GM04503 (cell line): Measurements from ENCODE around the gene SPI1.

Source experiments
- DNase-seq: peaks from one replicate; pipeline ENCODE4 v3.0.0-alpha.2; 2012; ENCODE audit warnings: low read depth

The SPI1 gene

DNA sequence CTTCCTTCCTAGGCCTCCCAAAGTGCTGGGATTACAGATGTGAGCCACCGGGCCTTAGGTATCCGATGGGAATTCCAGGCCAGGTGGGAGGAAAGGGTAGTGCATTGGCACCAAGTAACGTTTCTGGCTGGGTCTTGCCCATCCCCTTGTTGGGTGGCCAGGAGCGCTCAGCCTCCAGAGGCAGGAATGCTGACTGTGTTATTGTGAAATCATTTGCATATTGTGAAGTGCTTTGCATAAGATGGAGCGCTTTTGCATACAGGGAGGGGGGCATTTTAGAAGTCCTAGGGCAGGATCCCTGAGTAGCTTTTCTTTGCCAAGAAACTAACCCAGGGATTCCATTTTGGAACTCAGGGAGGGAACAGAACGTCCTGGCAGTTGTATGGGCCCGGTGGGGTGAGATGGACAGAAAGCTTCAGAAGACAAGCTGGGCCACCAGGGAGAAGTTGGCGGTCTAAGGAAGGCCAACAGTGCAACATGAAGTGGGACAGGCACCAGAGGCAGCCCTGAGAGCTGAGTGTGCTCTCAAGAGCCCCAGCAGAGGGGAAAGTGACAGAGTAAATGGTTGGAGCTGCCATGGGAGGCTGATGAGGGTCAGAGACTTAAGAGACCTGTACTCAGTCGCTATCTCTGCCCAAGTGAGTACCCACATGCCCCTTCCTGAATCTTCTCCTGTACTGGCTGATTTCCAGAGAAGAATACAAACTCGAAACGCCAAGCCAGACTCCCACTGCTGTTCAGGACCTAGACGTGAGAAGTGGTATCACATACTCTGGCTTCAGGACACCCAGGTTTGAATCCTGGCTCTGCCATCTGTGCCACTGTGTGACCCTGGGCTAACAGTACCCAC, 28.8 kb upstream of the SPI1 start:
- no peak for DNase-seq

DNA sequence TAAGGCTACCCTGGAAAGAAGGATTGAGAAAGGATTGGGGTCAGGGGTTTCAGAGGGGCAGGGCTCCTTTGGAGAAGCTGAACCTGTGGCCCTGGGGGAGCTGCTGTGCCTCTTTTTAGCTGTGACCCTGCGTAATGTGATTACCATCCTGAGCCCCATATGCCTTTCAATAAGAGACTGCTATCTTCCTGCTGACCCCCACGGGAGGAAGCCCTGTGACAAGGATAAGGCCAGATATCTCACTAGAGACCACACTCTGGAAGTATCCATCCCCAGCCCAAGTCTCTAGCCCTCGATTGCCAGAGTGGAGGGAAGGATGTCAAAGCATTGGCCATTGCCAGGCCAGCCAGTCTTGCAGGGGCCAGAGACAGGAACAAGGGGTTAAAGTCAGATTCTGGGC, 25.2 kb upstream of the SPI1 start:
- DNase-seq, result no peak

DNA sequence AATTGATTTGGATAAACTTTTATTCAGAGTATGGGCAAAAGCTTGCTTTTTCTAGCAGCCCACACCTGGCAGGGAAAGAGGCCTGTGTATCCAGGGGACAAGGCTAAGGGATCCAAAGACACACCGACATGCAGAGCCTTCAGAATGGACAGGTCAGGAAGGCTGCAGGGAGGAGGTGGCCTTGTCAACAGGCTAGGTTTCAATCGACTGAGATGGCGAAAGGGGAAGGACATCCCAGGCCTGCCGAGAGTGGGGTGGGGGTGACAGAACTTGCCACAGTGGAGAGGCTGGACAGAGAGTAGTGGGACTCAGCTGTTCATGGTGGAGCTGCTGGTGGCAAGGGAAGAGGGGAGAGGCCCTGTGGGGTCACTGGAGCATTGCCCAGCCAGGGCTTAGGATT, 24.8 kb upstream of the SPI1 start:
- DNase-seq, result no peak

DNA sequence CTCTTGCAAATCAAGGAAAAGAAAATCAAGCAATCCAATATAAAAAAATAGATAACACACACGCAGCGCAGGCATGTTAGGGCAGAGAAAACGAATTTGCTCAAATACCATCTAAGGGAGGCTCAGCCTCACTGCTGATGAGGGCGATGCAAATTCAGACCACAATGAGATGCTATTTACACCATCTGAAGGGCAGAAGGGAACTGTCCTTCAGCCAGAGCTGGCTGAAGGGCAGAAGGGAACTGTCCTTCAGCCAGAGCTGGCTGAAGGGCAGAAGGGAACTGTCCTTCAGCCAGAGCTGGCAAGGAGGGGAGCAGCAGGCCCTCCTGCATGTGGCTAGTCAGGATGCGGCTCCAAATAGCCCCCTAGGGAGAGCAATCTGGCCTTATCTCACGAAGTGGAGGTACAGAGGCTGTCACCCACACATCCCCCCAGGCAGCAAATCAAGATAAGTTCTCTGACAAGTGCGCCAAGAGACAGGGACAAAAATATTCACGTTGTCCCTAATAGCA, 22.5 kb upstream of the SPI1 start:
- DNase-seq, result no peak

DNA sequence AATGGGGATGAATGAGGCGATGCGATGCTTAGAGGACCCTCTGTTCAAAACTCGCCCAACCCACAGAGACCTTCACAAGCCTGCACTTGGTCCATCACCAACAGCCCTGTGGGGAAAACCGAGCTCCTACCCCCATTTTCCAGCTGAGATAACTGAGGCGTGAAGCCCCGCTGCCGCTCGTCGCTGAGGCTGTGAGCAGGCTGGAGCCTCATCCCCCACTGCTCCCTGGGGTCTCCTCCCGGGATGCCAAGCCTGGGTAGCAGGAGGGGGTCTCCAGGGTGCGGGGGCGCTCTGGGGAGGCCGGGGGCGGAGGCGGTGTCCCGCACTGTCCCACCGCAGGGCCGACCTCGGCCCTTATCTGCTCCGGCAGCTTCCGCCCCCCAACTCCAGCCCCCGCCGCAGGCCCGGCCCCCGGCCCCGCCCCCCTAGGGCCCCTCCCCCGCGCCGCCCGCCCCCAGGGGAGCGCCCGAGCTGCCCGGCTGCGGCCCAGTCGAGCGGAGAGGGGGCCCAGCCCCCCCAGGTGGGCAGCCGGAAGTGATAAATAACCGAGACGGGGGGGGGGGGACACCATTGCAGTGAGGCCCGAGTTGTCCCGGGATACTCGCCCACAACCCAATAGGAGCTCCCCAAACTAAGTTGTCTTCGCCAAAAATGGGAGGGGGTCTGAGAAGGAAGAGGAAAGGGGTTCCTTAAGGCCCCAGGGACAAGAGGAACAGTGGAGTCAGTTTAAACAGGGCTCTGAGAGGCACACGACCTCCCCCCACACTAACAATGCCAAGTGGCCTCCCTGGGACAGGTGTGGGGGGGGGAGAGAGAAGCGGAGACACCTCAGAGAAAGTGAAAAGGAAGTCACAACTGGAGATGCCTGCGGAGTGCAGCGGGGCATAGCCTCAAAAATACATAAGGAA, 21.8 kb upstream of the SPI1 start:
- no peak for DNase-seq

DNA sequence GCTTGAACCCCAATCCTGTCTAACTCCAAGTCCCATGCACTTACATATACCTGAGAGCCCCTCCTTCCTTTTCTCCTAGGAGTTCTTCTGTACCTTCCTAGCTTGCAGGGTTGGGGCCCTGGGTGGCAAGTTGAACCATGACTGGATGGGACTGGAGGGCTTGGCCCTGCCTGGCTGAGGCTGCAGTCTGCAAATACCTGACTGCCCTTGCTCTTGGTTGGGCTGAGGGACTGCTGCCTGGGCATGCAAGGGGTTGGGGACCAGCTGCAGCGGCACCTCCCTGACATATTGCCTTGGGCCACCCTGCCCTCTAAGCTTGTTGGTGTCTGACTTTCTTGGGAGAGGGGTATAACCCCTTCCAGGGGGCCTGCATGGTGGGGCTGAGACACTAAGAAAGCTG, 20.2 kb upstream of the SPI1 start:
- DNase-seq, result no peak

DNA sequence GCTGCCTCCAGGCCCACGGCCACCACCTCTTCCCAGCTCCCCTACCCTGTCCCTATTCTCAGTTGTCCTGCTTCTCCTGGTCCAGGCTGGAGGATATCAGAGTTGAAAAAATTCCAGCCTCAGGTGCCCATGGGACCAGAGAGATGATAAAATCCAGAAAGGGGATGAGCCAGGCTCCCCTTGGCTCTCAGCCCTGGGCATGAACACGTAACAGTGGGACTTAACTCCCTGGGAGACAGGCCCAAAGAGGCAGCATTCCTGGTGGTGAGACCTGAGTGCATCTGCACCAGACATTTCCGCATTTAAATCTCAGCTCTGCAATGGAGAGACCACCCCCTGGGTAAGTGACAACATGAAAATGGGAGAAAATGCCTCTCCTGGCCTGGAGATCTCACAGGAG, 19.7 kb upstream of the SPI1 start:
- no peak for DNase-seq

DNA sequence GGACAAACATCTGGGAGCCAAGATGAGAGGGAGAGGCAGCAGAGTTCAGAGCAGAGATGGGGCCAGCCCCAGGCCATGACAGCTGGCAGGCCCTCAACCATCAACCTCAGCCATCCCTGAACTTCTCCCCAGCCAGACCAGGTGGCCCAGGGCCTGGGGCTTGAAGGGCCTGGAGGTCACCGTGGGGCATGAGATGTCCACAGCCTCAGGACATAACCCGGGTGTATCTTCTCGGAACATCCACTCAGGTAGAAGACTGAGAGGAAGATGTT, 17.6 kb upstream of the SPI1 start:
- DNase-seq, result no peak

DNA sequence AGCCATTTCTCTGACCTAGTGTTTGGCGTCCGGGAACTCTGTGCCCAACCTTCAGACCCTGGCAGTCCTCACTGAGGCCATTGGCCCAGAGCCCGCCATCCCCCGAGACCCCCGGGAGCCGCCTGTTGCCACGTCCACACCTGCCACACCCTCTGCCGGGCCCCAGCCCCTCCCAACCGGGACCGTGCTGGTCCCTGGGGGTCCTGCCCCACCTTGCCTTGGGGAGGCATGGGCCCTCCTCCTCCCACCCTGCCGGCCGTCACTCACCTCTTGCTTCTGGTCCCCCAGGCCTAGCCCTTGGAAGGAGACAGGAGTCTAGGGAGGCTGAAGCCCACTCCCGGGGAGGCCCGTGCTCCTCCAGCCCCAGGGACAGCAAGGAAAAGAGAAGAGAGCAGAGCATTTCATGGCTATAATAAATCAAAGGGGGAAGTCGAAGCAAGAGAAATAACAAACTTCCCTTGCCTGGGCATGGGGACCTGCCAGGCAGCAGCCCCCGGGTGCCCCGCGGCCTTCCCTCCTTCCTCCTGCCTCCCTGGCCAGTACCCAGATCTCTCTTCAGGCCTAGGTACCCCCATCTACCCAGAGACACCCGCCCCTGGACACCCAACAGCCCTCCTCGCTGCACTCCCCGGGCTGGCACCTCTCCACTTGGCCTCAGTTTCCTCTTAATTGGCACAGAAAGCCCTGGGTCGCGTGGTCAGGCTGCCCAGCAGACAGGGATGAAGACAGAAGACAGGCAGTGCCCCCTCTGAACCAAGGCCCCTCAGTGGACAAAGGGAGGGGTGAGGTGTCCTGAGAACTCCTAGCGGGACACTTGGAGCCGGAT, 17.1 kb upstream of the SPI1 start:
- DNase-seq, result no peak

GRCh38 chr11:47394322-47395222, 16.2 kb upstream of the SPI1 start:
- DNase-seq, result no peak

DNA sequence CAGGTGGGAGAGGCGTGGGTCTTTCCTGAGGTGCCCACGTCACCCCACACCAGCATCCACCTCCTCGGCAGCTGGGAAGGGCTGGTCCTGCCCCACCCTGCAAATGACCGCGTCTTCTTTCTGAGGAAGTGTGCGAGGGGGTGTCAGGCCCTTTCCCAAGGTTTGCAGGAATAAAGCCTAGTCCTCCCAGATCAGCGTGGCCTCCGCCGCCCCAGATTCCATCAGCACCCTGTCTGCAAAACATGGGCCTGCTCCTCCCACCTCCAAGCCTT, 15.6 kb upstream of the SPI1 start:
- no peak for DNase-seq

- DNase-seq, result no peak
Measured at GRCh38 chr11:47393163-47394049, 15.1 kb upstream of the SPI1 start.

DNA sequence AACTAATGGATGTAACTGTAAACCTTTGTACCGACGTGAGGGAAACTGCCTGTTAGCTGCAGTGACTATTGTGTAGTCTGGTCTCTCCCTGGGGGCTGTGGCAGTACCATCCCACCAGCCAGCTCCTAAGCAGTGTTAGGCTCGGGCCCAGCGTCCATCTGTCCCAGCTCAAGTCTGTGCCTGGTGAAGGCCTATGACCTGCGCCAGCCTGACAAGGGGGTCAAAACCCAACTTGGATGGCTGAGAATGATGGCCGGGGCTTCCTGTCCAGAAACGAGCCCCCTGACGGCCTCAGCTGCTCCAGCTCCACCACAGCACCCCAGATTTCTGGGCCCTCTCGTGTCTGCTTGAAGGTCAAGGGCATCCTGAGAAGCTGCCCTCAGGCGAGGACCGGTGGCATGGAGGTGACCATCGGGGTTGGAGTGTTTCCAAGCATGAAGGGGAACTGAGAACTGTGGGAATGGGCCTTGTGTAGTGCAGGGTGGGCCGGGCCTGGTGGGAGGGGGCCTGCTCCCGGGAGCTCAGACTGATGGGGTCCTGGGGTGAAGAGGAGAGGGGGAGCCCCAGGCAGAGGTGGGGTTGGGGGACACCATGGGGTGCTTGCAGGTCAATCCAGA, 14.3 kb upstream of the SPI1 start:
- DNase-seq, result no peak

GRCh38 chr11:47391711-47392432, 13.5 kb upstream of the SPI1 start:
- no peak for DNase-seq

DNA sequence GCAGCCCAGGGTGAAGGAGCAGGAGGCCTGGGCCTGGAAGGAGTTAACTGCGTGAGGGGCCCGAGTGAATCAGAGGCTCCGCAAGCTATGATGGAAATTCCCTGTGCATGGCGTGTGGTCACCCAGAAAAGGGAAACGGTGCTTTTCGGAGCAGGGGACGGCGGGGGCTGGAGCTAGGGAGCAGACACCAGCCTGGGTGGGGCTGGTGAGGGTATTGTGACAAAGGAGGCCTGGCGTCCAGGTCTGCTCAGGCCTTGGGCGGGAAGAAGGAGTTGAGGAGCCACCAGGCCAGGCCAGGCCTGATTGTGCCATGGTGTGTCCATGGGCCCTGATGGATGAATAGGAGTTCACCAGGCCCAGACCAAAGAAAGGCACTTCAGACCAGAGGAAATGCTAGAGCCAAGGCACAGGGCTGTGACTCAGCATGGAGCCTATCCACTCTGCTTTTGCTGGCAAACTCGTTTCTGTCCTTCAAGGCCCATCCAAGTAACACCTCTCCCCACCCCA, 12.8 kb upstream of the SPI1 start:
- no peak for DNase-seq

GRCh38 chr11:47390422-47390760, 12.0 kb upstream of the SPI1 start:
- no peak for DNase-seq

- DNase-seq, result no peak
Measured at GRCh38 chr11:47389577-47390421, 11.5 kb upstream of the SPI1 start.
